Neutrophil (primary cell): Measurements from ENCODE around the gene YWHAG.
"Not testable (repeated sequence)": the region's sequence is repeated elsewhere in the genome, so short reads cannot be mapped to it uniquely, and the experiment has no call there.

ENCODE experiments used
- H3K27ac ChIP-seq: fragments of 200-600 bp; sonication (generic); 2 replicates; pipeline ENCODE4 v1.5.1; 2016; ENCODE audit warnings: mild to moderate bottlenecking, moderate library complexity
- H3K27me3 ChIP-seq: fragments of 200-600 bp; sonication (generic); 2 replicates; pipeline ENCODE4 v1.6.0; 2016; ENCODE audit warnings: mild to moderate bottlenecking
- H3K36me3 ChIP-seq: fragments of 200-600 bp; sonication (generic); 2 replicates; pipeline ENCODE4 v1.5.1; 2017
- H3K4me1 ChIP-seq, 2 experiments: fragments of 200-600 bp in 1 of 2; sonication (generic) in 1 of 2; 1 replicate in 1 of 2; 2 replicates in 1 of 2; pipeline versions ENCODE4 v1.5.1 to v1.6.1; 2013 to 2016; ENCODE audit warnings: low read depth in 1 of 2, low read length in 1 of 2, mild to moderate bottlenecking in 1 of 2, moderate library complexity in 1 of 2; ENCODE audit not compliant: control insufficient read depth in 1 of 2, insufficient read depth in 1 of 2
- H3K4me3 ChIP-seq, 2 experiments: fragments of 200-600 bp in 1 of 2; sonication (generic) in 1 of 2; 1 replicate in 1 of 2; 2 replicates in 1 of 2; pipeline ENCODE4 v1.5.1; 2013 to 2016; ENCODE audit warnings: low read depth in 1 of 2, low read length in 1 of 2, mild to moderate bottlenecking in 1 of 2, moderate library complexity in 1 of 2
- H3K9me3 ChIP-seq: fragments of 200-600 bp; sonication (generic); 2 replicates; pipeline ENCODE4 v1.5.1; 2016
- TF ChIP-seq, protein P1 (sequence below): fragments of 200-600 bp; sonication (generic); IDR thresholded peaks from 2 replicates; pipeline ENCODE4 v1.5.1; 2016; ENCODE audit warnings: antibody characterized with exemption

The YWHAG gene

GRCh38 chr7:76291351-76292212 lies 67.2 kb downstream of the YWHAG start:
- Histone ChIP-seq H3K4me1 (peaks cover 11% of the 10 kb centered on the region in 2 experiments), H3K27ac (no peak overlapping the region)

GRCh38 chr7:76290847-76291350 lies 67.9 kb downstream of the YWHAG start:
- H3K36me3 ChIP-seq, H3K4me3 ChIP-seq, H3K9me3 ChIP-seq, H3K27ac ChIP-seq: not testable (repeated sequence)
- Histone ChIP-seq H3K4me1 (peaks cover 11% of the 10 kb centered on the region in 2 experiments), H3K27me3 (peaks cover 24% of the 10 kb centered on the region)

More at GRCh38 chr7:76291351-76292212, 67.2 kb downstream of the YWHAG start:
- peak overlapping the region; percentile 13 to 33 for H3K4me3 ChIP-seq
- TF ChIP-seq, protein P1, sequence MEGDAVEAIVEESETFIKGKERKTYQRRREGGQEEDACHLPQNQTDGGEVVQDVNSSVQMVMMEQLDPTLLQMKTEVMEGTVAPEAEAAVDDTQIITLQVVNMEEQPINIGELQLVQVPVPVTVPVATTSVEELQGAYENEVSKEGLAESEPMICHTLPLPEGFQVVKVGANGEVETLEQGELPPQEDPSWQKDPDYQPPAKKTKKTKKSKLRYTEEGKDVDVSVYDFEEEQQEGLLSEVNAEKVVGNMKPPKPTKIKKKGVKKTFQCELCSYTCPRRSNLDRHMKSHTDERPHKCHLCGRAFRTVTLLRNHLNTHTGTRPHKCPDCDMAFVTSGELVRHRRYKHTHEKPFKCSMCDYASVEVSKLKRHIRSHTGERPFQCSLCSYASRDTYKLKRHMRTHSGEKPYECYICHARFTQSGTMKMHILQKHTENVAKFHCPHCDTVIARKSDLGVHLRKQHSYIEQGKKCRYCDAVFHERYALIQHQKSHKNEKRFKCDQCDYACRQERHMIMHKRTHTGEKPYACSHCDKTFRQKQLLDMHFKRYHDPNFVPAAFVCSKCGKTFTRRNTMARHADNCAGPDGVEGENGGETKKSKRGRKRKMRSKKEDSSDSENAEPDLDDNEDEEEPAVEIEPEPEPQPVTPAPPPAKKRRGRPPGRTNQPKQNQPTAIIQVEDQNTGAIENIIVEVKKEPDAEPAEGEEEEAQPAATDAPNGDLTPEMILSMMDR, result peak; percentile 95
- H3K27me3 ChIP-seq, result peaks cover 17% of the 10 kb centered on the region
- H3K9me3 ChIP-seq, result no peaks in the 10 kb centered on the region
- no peaks in the 10 kb centered on the region for H3K36me3 ChIP-seq

GRCh38 chr7:76286842-76287403 lies 71.9 kb downstream of the YWHAG start:
- Histone ChIP-seq H3K27ac (no peak overlapping the region), H3K36me3 (no peaks in the 10 kb centered on the region), H3K4me3 (no peak overlapping the region), H3K27me3 (peaks cover 48% of the 10 kb centered on the region), H3K9me3 (no peaks in the 10 kb centered on the region), H3K4me1 (peaks cover 6 to 16% of the 10 kb centered on the region in 2 experiments)
- TF ChIP-seq, protein P1, result no peak

DNA sequence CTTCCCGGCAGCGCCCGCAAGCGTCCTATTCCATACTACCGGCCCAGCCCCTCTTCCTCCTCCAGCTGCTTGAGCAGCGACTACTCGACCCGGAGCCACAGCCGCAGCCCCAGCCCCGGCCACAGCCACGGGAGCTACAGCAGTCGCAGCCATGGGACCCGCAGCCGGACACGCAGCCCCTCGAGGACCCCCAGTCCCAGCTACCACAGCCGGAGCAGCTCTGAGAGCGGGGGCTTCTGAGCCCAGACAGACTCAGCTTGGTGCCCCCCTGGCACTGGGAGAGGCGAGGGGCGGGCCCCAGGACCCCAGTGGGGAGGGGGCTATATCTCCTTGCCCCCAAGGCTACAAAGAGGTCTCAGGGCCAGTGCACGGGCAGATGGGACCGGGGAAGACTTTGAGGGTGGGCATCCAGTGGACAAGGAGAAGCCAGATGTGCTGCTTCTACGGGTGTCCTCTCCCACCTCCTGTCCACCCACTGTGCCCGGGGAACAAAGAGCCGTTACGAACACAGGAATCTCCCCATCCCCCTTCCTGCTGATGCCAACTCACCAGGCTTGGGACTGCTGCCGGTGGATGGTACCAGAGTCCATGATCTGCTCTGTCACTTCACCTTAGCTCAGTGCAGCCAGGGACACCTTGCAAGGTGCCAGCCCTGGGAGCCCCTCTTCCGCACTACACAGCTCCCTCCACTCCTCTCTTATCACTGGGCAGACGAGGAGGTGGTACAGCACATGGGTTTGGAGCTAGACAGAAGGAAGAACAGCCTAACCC lies 73.0 kb downstream of the YWHAG start:
- peaks cover 59% of the 10 kb centered on the region for H3K27me3 ChIP-seq
- H3K36me3 ChIP-seq, result no peaks in the 10 kb centered on the region
- H3K4me1 ChIP-seq, result peaks cover 4 to 14% of the 10 kb centered on the region in 2 experiments
- TF ChIP-seq, protein P1, result no peak
- H3K27ac ChIP-seq, result no peak overlapping the region
- no peaks in the 10 kb centered on the region for H3K9me3 ChIP-seq
- H3K4me3 ChIP-seq, result no peak overlapping the region

GRCh38 chr7:76283254-76284159 lies 75.3 kb downstream of the YWHAG start:
- TF ChIP-seq, protein P1, result no peak

More at GRCh38 chr7:76283254-76284159, 75.3 kb downstream of the YWHAG start:
- H3K36me3 ChIP-seq, result no peaks in the 10 kb centered on the region
- peaks cover 81% of the 10 kb centered on the region for H3K27me3 ChIP-seq
- no peaks in the 10 kb centered on the region for H3K9me3 ChIP-seq
- peaks cover 4 to 14% of the 10 kb centered on the region in 2 experiments for H3K4me1 ChIP-seq
- H3K27ac ChIP-seq, result no peak overlapping the region
- H3K4me3 ChIP-seq, result no peak overlapping the region
